GM18526 (cell line): ENCODE measurements around the gene BICD2.

Source experiments
- POLR2A ChIP-seq: IDR thresholded peaks from 3 replicates; pipeline ENCODE4 v1.6.1; 2011; ENCODE audit not compliant: insufficient read length; ENCODE audit errors: extremely low read depth

Gene BICD2

DNA sequence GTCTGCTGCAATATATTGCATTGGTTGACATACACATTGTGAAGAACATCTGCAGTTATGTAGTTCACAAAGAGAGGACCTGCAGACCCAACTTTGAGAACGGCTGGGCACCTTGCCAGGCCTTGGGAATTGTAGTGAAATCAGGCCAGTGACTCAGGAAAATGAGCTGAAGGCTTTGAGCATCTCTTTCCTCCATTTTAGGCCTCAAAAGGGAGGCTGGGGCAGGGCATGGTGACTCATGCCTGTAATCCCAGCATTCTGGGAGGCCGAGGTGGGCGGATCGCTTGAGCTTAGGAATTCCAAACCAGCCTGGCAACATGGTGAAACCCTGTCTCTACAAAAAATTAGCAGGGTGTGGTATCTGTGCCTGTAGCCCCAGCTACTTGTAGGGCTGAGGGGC, 93.3 kb downstream of the BICD2 start:
- no peak for TF ChIP-seq POLR2A

GRCh38 chr9:92669890-92670708, 94.5 kb downstream of the BICD2 start, which contains the start of gene IPPK:
IPPK (minus strand) TSS chr9:92670131; CDS start chr9:92669988, 143 bp downstream.
- peak; percentile 92 for TF ChIP-seq POLR2A

- no peak for TF ChIP-seq POLR2A
Measured at GRCh38 chr9:92669527-92669889, 95.1 kb downstream of the BICD2 start.

- TF ChIP-seq POLR2A, result no peak
Measured at GRCh38 chr9:92668746-92669526, 95.7 kb downstream of the BICD2 start.

DNA sequence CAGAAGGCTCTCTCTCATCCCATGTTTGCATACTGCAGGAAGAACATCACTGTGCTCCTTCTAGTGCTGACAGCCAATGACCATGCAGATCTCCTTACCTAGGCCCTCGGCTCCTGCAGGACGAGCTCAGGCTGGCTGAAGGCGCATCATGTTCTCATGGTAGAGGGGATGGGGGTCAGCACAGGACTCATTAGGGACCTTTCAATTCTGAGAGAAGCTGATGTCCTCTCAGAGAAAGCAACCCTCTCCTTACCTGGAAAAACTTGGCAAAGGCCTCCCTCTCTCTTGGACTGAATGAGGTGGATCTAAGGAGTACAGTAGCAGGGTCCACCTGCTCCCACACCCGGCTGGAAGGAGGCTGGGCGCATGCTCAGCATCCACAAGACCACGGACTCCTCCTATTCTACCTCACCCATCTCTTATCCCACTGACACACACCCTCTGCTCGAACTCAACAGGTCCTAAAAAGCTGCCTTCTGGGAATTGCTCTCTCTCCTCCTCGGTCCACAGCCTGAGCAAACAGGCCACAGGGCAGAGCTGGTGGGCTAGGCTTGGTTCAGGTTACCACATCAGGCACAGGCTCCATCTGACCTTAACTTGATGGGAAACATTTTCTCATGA, 97.6 kb downstream of the BICD2 start:
- TF ChIP-seq POLR2A, result no peak

GRCh38 chr9:92666236-92666635, 98.4 kb downstream of the BICD2 start:
- TF ChIP-seq POLR2A, result no peak

DNA sequence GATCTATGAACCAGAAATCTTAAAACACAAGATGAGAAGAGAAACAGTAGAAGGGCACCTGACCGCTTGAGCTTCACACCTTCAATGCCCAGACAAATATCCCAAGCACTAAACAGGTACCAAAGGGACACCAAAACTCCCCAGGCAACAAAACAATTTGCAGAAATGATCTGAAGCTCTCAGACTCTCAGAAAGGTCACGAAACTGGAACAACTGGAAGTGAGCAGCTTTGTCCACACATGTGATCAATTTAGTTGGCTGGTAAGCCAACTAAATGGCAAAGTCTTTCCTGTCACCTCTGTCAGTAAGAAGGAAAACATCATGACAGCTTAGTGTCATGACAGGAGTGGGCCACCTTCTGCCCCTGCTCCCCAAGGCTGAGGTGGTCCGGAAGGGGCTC, 98.8 kb downstream of the BICD2 start:
- TF ChIP-seq POLR2A, result no peak

- no peak for TF ChIP-seq POLR2A
Measured at GRCh38 chr9:92664394-92665152, 100.1 kb downstream of the BICD2 start.

DNA sequence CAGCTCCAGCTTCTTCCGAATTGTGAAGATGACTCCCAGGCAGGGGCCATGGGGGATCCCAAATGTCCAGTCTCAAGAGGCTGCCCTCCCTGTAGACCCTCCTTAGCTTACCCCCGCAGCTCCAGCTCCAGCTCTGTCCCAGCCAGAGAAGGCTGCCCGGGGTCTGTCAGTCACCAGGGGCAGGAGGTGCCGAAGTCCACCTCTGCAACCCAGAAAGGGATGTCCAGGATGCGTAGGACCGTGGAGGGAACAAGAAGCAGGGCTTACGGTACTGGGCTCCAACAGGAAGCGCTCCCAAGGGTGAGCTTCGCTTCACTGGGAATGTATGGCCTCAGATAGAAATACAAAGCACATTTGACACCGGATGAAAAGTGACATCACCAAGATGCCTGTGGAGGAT, 100.7 kb downstream of the BICD2 start:
- no peak for TF ChIP-seq POLR2A

DNA sequence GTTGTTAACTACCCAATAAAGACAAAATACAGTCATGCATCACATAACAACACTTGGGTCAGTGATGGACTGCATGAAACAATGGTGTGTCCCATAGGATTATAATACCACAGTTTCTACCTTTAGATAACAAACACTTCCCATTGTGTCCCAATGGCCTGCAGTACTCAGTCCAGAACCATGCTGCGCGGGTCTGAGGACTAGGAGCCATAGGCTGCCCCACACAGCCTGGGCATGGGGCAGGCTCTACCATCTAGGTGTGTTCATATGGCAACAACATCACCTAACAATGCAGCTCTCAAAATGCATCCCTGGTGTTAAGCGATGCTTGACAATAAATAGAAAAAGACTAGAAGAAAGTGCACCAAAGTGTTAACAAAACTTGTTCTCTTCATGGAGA, 101.5 kb downstream of the BICD2 start:
- no peak for TF ChIP-seq POLR2A

DNA sequence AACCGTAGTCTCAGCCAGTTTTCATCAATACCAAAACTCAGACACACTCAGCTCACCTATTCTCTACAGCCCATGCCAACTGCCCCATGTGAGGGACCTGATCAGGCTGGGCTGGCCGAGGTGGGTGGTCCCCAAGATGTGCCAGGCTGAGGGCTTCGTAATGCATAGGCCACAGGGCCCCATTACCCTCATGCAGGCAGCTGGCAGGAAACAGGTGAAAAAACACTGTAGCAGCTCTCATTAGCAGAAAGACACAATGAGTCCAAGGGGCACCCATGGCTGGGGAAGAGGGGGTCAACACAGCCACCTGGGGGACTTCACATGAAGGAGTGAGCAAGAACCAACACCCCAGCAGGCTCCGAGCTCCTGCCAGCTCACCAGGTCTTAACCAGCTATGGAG, 102.9 kb downstream of the BICD2 start:
- no peak for TF ChIP-seq POLR2A
